ENCODE results near the gene ADRB1. TPM values are rescaled to one million over a fixed set of nuclear protein-coding genes. Genes with fewer than 3 reads are reported as not detected.

ADRB1 gene
- total and polyA plus RNA-seq, 3 experiments from 2014 or later, result 0.49 to 0.50 TPM; not detected in 1

DNA sequence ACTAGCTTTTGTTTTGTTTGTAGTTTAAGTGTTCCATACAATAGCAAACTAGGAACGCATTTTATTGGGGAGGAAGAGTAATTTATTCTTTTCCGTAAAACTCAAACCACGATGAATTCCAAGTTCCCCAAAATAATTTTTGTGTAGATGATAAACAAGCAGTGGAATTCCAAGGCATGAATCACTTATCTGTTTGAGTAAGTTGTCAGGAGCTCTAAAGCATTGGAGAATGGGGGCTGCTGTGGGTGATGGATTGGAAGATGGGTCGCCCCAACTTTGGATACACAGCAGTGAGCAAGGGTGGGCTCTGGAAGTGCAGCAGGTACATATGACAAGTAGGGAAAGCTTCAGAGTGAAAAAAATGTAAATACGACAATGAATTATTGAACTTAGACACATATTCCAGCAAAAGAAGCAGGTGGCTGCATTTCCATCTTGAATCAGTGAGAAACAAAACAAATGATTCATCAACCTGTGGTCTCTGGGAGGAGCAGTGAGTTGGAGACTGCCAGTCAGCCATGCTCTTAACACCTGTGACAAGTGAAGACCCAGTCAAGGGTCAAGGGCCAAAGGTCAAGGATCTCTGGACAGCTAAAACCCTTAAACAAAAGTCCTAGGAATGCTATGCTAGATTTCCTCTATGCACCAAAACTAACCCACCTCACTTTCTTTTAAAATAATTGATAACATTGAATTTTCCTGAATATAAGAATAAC is 34.2 kb upstream of the ADRB1 start:
- H3K4me1 ChIP-seq (ENCODE audit: insufficient read depth, low read length), result no peaks in the 10 kb centered on the region
- POLR2A ChIA-PET, result no interaction called here
- no peaks in the 10 kb centered on the region for H3K9me3 ChIP-seq (ENCODE audit: low read length)
- H3K27ac ChIP-seq (ENCODE audit: low read depth, low read length), result no peak overlapping the region
- Mint-ChIP-seq H3K4me1 (no peaks in the 10 kb centered on the region), H3K27me3 (peaks cover 5 to 22% of the 10 kb centered on the region in 2 donors), H3K27ac (no peak overlapping the region), H3K4me3 (no peak overlapping the region), H3K9me3 (no peaks in the 10 kb centered on the region), H3K36me3 (peaks cover 0 to 2% (median 0%) of the 10 kb centered on the region in 3 donors)
- CTCF ChIA-PET, result no interaction called here
- no peak for DNase-seq
- H3K27me3 ChIP-seq (ENCODE audit: insufficient read depth, low read length, poor library complexity, severe bottlenecking), result no peaks in the 10 kb centered on the region
- H3K36me3 ChIP-seq (ENCODE audit: insufficient read depth, low read length), result no peaks in the 10 kb centered on the region
- H3K4me3 ChIP-seq (ENCODE audit: low read length), result no peak overlapping the region

DNA sequence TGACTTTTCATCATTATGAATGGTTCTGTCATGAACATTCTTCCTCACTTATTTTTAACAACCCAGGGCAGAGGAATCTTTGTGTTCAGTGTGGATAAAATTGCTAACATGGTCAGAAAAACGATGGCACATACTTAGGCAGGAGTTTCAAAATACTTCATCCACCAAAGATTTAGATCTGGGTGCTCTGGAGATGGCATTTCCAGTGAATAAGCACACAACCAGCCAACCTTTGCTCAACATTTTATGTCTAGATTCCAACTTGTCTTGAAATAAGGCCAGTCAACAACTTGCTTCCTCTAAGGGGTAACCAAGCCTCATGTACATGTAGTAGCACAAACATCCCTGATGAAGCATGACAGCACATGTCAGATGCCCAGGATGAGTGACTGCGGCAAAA is 33.4 kb upstream of the ADRB1 start:
- peaks cover 4 to 18% of the 10 kb centered on the region in 2 donors for H3K27me3 Mint-ChIP-seq
- H3K27me3 ChIP-seq (ENCODE audit: insufficient read depth, low read length, poor library complexity, severe bottlenecking), result no peaks in the 10 kb centered on the region
- no peak for DNase-seq
- no peak overlapping the region for H3K4me3 Mint-ChIP-seq
- H3K4me3 ChIP-seq (ENCODE audit: low read length), result no peak overlapping the region
- H3K4me1 ChIP-seq (ENCODE audit: insufficient read depth, low read length), result no peaks in the 10 kb centered on the region
- H3K36me3 ChIP-seq (ENCODE audit: insufficient read depth, low read length), result no peaks in the 10 kb centered on the region
- peaks cover 0 to 4% (median 0%) of the 10 kb centered on the region in 5 donors for H3K9me3 Mint-ChIP-seq
- CTCF ChIA-PET, result no interaction called here
- no peaks in the 10 kb centered on the region for H3K4me1 Mint-ChIP-seq
- peaks cover 0 to 1% (median 0%) of the 10 kb centered on the region in 3 donors for H3K36me3 Mint-ChIP-seq
- no peak overlapping the region for H3K27ac ChIP-seq (ENCODE audit: low read depth, low read length)
- no peak overlapping the region for H3K27ac Mint-ChIP-seq
- H3K9me3 ChIP-seq (ENCODE audit: low read length), result no peaks in the 10 kb centered on the region
- POLR2A ChIA-PET, result no interaction called here

DNA sequence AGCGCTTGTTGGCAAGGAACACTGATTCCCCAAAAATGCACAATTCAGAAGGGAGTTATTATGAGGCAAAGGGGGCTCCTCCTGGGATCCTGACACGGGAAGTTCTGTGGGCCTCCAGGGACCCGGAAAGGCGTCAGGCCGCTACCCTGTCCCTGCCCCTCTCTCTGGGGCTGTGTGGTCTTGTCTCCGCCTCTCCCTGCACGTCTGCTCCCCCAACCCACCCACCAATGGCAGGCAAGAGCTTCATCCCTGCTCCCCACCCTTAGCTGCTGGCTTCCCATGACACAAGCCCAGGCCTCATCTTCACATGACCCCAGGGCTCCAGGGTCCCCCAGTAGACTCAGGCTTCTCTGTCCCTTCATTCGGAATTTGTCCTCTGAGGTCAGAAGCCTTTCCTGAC is 31.0 kb upstream of the ADRB1 start:
- H3K9me3 ChIP-seq (ENCODE audit: low read length), result no peaks in the 10 kb centered on the region
- H3K27me3 ChIP-seq (ENCODE audit: insufficient read depth, low read length, poor library complexity, severe bottlenecking), result no peaks in the 10 kb centered on the region
- Mint-ChIP-seq H3K27ac (no peak overlapping the region), H3K27me3 (peaks cover 7 to 30% of the 10 kb centered on the region in 2 donors), H3K9me3 (peaks cover 0 to 10% (median 4%) of the 10 kb centered on the region in 5 donors), H3K4me1 (no peaks in the 10 kb centered on the region), H3K4me3 (no peak overlapping the region), H3K36me3 (peaks cover 0 to 6% (median 2%) of the 10 kb centered on the region in 3 donors)
- no peak for DNase-seq
- no peak overlapping the region for H3K27ac ChIP-seq (ENCODE audit: low read depth, low read length)
- H3K4me1 ChIP-seq (ENCODE audit: insufficient read depth, low read length), result no peaks in the 10 kb centered on the region
- H3K4me3 ChIP-seq (ENCODE audit: low read length), result no peak overlapping the region
- ChIA-PET CTCF (no interaction called here), POLR2A (interaction anchor here (0.6 kb wide), 1 partner anchor 30 kb away, joined by 5 read pairs; no protein-coding TSS in a partner anchor)
- H3K36me3 ChIP-seq (ENCODE audit: insufficient read depth, low read length), result no peaks in the 10 kb centered on the region

DNA sequence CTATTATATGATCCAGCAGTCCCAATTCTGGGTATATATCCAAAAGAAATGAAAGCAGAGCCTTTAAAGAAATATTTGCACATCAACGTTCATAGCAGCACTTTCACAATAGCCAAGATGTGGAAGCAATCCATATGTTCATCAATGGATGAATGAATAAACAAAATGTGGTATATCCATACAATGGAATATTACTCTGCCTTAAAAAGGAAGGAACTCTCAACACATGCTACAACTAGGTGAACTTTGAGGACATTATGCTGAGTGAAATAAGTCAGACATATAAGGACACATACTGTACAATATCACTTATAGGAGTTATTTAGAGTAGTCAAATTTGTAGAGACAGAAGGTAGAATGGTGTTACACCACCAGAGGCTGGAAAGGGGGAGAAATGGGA is 28.0 kb upstream of the ADRB1 start:
- H3K36me3 ChIP-seq (ENCODE audit: insufficient read depth, low read length), result no peaks in the 10 kb centered on the region
- Mint-ChIP-seq H3K4me1 (no peaks in the 10 kb centered on the region), H3K36me3 (peaks cover 0 to 6% (median 2%) of the 10 kb centered on the region in 3 donors), H3K27me3 (peaks cover 7 to 30% of the 10 kb centered on the region in 2 donors), H3K9me3 (peaks cover 0 to 10% (median 4%) of the 10 kb centered on the region in 5 donors), H3K4me3 (no peak overlapping the region), H3K27ac (no peak overlapping the region)
- H3K4me3 ChIP-seq (ENCODE audit: low read length), result no peak overlapping the region
- DNase-seq, result no peak
- no peaks in the 10 kb centered on the region for H3K27me3 ChIP-seq (ENCODE audit: insufficient read depth, low read length, poor library complexity, severe bottlenecking)
- CTCF ChIA-PET, result no interaction called here
- no peak overlapping the region for H3K27ac ChIP-seq (ENCODE audit: low read depth, low read length)
- POLR2A ChIA-PET, result no interaction called here
- no peaks in the 10 kb centered on the region for H3K4me1 ChIP-seq (ENCODE audit: insufficient read depth, low read length)
- no peaks in the 10 kb centered on the region for H3K9me3 ChIP-seq (ENCODE audit: low read length)

DNA sequence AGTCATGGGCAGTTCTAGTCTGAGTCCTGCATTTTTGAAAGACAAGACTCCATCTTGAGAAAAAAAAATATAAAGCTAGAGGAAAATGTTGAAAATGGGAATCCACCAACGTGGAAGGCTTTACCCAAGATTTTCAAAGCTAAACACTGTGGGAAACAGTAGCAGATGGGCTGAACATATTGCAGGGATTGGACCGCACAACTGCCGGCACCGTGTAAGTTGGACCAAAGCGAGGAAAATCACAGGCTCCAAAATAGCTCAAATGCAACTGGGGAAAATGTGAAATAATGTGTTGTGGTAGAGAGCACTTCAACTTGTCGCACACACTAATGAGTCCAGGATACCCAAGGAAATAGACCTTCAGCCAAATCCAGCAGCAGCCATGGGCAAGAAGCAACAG is 26.4 kb upstream of the ADRB1 start:
- Mint-ChIP-seq H3K27ac (no peak overlapping the region), H3K9me3 (peaks cover 0 to 10% (median 4%) of the 10 kb centered on the region in 5 donors), H3K4me1 (no peaks in the 10 kb centered on the region), H3K27me3 (peaks cover 7 to 30% of the 10 kb centered on the region in 2 donors), H3K36me3 (peaks cover 0 to 6% (median 2%) of the 10 kb centered on the region in 3 donors), H3K4me3 (no peak overlapping the region)
- H3K27ac ChIP-seq (ENCODE audit: low read depth, low read length), result no peak overlapping the region
- H3K36me3 ChIP-seq (ENCODE audit: insufficient read depth, low read length), result no peaks in the 10 kb centered on the region
- DNase-seq, result no peak
- H3K4me1 ChIP-seq (ENCODE audit: insufficient read depth, low read length), result no peaks in the 10 kb centered on the region
- CTCF ChIA-PET, result interaction anchor here (1.0 to 1.4 kb wide), 2 partner anchors 33 to 56 kb away, joined by 3 read pairs; no protein-coding TSS in a partner anchor
- POLR2A ChIA-PET, result no interaction called here
- no peaks in the 10 kb centered on the region for H3K9me3 ChIP-seq (ENCODE audit: low read length)
- H3K4me3 ChIP-seq (ENCODE audit: low read length), result no peak overlapping the region
- H3K27me3 ChIP-seq (ENCODE audit: insufficient read depth, low read length, poor library complexity, severe bottlenecking), result no peaks in the 10 kb centered on the region

DNA sequence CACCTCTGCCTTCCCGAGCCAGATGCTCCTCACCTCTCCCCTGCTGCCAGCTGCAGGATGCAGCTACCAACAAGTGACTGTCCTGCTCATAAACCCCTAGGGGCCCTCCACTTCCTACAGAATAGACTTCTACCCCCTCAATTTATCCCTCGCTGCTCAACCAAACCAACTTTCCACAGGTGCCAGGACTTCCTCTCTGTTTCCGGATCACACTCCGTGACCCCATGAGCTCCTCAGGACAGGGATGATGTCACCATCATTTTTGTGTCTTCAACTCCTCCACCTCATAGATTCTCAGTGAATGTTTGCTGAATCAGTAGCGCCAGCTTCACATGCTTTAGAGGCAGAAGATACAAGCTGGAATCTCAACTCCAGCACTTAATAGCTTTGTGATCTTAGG is 25.8 kb upstream of the ADRB1 start:
- Histone ChIP-seq H3K4me1 (ENCODE audit: insufficient read depth, low read length) (no peaks in the 10 kb centered on the region), H3K36me3 (ENCODE audit: insufficient read depth, low read length) (no peaks in the 10 kb centered on the region), H3K4me3 (ENCODE audit: low read length) (no peak overlapping the region), H3K27me3 (ENCODE audit: insufficient read depth, low read length, poor library complexity, severe bottlenecking) (no peaks in the 10 kb centered on the region), H3K27ac (ENCODE audit: low read depth, low read length) (no peak overlapping the region), H3K9me3 (ENCODE audit: low read length) (no peaks in the 10 kb centered on the region)
- DNase-seq, result no peak
- Mint-ChIP-seq H3K27me3 (peaks cover 7 to 30% of the 10 kb centered on the region in 2 donors), H3K27ac (no peak overlapping the region), H3K4me3 (no peak overlapping the region), H3K9me3 (peaks cover 0 to 10% (median 4%) of the 10 kb centered on the region in 5 donors), H3K4me1 (no peaks in the 10 kb centered on the region), H3K36me3 (peaks cover 0 to 6% (median 2%) of the 10 kb centered on the region in 3 donors)
- POLR2A ChIA-PET, result no interaction called here
- CTCF ChIA-PET, result interaction anchor here (1.0 to 1.4 kb wide), 2 partner anchors 33 to 56 kb away, joined by 3 to 4 read pairs; no protein-coding TSS in a partner anchor

DNA sequence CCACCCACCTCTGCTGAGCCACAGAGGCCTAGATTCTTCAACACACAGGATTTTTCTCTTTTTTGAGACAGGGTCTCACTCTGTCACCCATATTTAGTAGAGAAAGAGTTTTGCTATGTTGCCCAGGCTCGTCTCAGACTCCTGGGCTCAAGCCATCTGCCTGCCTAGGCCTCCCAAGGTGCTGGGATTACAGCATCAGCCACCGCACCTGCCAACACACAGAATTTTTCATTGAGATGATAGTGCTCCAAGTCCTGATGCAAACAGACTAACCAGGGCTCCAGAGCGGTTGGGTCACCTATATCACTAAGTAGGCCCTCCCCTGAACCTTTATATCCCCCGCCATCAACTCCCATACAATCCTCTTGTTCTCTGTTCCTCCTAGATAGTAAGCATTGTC is 24.4 kb upstream of the ADRB1 start:
- no peaks in the 10 kb centered on the region for H3K4me1 ChIP-seq (ENCODE audit: insufficient read depth, low read length)

DNA sequence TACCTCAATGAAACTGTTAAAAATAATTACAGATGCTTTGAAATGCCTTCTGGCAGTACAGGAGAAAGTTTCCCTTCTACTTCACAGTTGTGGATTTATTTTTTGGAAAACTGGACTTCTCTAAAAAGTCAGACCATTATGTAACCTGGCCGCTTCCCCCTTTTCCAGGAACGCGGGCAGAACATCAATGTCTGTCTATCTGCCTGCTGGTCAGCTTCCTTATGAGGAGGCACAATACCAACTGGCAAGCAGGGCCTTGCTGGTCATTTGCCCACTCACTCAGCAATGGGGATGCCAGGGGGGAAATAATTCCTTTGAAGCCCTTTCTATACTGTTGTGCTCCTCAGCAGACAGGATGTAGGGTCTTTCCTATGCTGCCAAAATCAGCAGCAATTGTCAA is 22.5 kb upstream of the ADRB1 start:
- Mint-ChIP-seq H3K27ac (no peak overlapping the region), H3K36me3 (no peaks in the 10 kb centered on the region), H3K9me3 (no peaks in the 10 kb centered on the region), H3K27me3 (peaks cover 1 to 5% of the 10 kb centered on the region in 2 donors), H3K4me1 (peaks cover 15 to 20% (median 17%) of the 10 kb centered on the region in 3 donors), H3K4me3 (no peak overlapping the region)
- ChIA-PET POLR2A (no interaction called here), CTCF (no interaction called here)
- no peaks in the 10 kb centered on the region for H3K9me3 ChIP-seq (ENCODE audit: low read length)
- H3K4me1 ChIP-seq (ENCODE audit: insufficient read depth, low read length), result peaks cover 14% of the 10 kb centered on the region
- DNase-seq, result no peak
- H3K36me3 ChIP-seq (ENCODE audit: insufficient read depth, low read length), result no peaks in the 10 kb centered on the region
- no peak overlapping the region for H3K27ac ChIP-seq (ENCODE audit: low read depth, low read length)
- no peak overlapping the region for H3K4me3 ChIP-seq (ENCODE audit: low read length)
- no peaks in the 10 kb centered on the region for H3K27me3 ChIP-seq (ENCODE audit: insufficient read depth, low read length, poor library complexity, severe bottlenecking)

More for the DNA sequence above, 24.4 kb upstream of the ADRB1 start:
- H3K9me3 ChIP-seq (ENCODE audit: low read length), result no peaks in the 10 kb centered on the region
- Mint-ChIP-seq H3K36me3 (peaks cover 0 to 6% (median 2%) of the 10 kb centered on the region in 3 donors), H3K4me3 (no peak overlapping the region), H3K4me1 (peaks cover 3 to 5% (median 5%) of the 10 kb centered on the region in 3 donors), H3K27me3 (peaks cover 8 to 21% of the 10 kb centered on the region in 2 donors), H3K9me3 (peaks cover 0 to 10% (median 4%) of the 10 kb centered on the region in 5 donors), H3K27ac (no peak overlapping the region)
- H3K27ac ChIP-seq (ENCODE audit: low read depth, low read length), result no peak overlapping the region
- H3K36me3 ChIP-seq (ENCODE audit: insufficient read depth, low read length), result no peaks in the 10 kb centered on the region
- POLR2A ChIA-PET, result no interaction called here
- CTCF ChIA-PET, result no interaction called here
- H3K4me3 ChIP-seq (ENCODE audit: low read length), result no peak overlapping the region
- no peaks in the 10 kb centered on the region for H3K27me3 ChIP-seq (ENCODE audit: insufficient read depth, low read length, poor library complexity, severe bottlenecking)
- DNase-seq, result no peak

All from CD8-positive, alpha-beta memory T cell (primary cell).